Activated T-cell treated with anti-CD3 and anti-CD28 coated beads for 24 hours (primary cell): Measurements from ENCODE around the gene NCKAP5L.
"Not testable (repeated sequence)": the region's sequence is repeated elsewhere in the genome, so short reads cannot be mapped to it uniquely, and the experiment has no call there.

Experiments used
- DNase-seq: peaks from one replicate; pipeline ENCODE4 v3.0.0-alpha.2; 2020; ENCODE audit warnings: low read depth

Gene NCKAP5L

DNA sequence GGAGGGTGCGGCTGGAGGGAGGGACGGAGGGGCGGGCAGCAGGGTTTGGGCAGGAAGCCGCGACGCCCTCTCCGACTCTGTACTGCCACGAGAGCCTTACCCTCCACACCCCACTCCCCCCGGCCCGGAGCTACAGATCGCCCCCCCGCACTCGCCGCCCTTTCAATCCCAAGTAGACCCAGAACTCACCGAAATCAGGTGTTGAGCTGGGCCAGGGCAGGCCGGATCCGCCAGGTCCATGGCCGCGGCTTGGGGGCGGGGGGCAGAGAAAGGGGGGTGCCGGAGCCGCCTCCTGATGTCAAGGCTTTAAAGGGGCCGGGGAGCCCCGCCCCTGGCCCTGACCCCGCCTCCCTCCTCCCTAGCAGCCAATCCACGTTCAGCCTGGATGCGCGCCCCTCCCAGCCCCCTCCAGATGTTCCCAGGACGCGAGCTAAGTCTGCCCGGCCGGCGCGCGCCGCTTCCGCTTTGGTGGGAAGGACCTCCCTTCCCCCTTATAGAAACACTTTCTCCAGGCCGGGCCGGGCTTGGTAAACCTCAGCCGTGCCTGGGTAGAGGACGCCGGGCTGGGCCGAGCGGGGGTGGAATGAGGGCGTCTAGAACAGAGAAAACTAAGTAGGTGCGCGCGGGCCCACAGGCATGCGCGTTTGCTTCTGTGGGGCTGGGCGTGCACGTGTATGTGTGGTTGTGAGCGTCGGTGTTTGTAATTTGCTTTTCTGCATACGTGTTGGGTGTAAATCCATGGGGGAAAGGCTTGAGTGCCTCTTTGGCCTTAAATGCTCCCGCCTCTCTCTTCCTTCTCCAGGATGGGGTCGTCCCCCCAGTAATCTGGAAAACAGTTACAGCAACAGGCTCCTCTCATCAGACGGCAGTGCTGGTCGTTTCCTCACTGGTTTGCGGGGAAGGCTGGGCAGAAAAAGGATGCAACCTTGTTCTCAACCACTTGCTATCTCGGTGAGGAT lies at the start of gene NCKAP5L:
NCKAP5L (minus strand) TSS at position 281 of the 959 bp plus-strand sequence. CDS start 24,369 bp downstream, outside the sequence.
- DNase-seq: peak; percentile 91

GRCh38 chr12:49877066-49877465 lies 48.9 kb upstream of the NCKAP5L start:
- no peak for DNase-seq

GRCh38 chr12:49876070-49876469 lies 47.9 kb upstream of the NCKAP5L start:
- no peak for DNase-seq

DNA sequence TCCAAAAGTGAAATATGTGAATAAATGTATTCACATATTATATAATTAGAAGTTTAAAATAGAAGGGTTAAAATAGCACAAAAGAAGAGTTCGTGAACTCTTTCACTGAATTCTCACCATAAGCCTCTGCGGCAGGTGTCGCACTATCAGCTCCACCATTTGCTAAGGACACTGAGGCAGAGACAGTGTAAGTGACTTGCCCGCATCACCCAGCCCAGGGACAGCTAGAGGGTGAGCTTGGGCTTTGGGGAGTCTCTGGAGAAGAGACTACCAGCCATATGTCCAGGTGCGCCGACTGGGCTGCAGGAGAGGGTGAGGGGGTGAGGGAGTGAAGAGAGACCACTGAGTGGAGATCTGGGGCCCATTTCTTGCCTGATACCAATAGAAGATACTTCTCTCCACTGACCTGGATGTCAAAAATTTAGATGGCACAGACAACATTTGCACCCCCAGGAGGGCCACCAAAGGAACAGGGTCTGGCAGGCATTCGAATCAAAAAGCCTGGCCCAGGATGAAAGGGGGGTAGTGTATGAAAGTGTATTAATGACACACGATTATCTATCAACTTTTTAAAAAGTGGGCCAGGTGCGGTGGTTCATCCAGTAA lies 47.0 kb upstream of the NCKAP5L start:
- no peak for DNase-seq

DNA sequence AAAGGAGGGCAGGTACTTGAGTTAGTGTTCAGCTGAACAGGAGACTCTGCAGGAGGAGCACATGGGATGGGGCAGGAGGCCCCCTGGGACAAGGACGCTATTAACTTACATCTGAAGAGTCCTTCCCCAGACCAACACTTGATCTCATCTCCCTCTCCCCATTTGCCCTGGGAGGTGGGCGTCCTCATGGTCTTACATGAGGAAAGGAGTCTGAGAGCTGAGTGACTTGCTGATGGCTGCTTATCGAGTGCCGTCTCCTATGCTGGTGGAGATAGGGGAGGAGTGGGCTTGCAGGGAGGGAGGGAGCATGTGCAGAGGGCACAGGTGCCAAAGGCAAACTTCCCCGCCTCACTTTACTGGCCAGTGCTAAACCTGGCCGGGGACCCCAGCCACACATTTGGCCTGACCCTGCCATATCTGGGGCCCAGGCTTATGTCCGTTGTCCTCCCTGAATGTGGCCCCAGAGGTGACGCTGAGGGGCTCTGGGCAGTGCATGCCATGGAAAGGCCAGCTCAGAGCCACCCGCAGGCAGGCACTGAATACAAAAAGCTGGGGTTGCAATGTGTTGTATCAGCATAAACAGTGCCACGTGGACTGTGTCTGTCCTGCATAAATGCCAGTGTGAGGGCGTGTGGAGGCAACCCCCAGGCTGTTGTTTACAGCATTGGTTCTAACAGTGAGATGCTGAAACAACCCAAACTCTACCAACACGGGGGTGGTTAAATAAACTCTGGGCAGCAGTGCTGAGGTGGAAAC lies 46.1 kb upstream of the NCKAP5L start:
- no peak for DNase-seq

GRCh38 chr12:49873361-49873934 lies 45.2 kb upstream of the NCKAP5L start:
- no peak for DNase-seq

GRCh38 chr12:49872781-49873181 lies 44.6 kb upstream of the NCKAP5L start:
- DNase-seq: no peak

- no peak for DNase-seq
These were observed 44.2 kb upstream of the NCKAP5L start for GRCh38 chr12:49872381-49872780.

- DNase-seq: not testable (repeated sequence)
These were observed 43.6 kb upstream of the NCKAP5L start for GRCh38 chr12:49871811-49872251.

GRCh38 chr12:49871263-49871561 lies 43.0 kb upstream of the NCKAP5L start:
- DNase-seq: no peak

DNA sequence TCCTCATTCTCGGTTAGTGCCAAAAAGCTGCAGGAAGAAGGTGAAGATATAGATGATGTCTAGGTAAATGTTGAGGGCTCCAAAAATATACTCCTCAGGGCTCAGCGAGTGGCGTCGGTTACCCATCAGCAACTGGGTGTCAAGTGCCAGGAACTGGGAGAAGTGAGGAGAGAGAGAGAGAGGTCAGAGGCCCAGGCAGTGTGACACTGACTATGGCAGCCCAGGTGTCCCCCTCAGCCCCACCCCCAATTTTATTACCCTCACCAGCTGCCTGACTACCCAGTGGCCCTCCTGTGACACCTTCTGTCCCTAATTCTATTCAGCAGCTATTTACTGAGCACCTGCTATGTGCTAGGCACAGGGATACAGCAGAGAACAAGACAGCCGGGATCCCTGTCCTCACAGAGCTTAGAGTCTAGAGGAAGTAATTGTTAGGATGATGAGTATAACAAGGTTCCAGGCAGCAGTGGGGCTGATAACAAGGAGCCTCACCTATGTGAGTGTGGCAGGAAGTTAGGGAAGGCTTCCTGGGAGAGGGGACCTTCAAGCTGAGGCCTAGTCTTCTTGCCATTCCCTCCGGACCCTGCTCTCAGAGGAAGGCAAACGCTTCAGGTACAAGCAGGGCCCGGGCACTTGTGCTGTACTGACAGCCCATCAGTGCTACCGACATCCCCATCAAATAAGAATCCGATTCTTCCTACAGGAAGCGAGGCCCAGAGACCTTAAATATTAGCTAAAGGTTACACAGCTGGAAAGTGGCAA lies 42.5 kb upstream of the NCKAP5L start:
- no peak for DNase-seq

GRCh38 chr12:49869816-49870500 lies 41.7 kb upstream of the NCKAP5L start:
- no peak for DNase-seq

- no peak for DNase-seq
These were observed 41.0 kb upstream of the NCKAP5L start for GRCh38 chr12:49868952-49869815.

- DNase-seq: no peak
These were observed 40.2 kb upstream of the NCKAP5L start for GRCh38 chr12:49868449-49868848.

- DNase-seq: no peak
These were observed 39.5 kb upstream of the NCKAP5L start for GRCh38 chr12:49867570-49868341.

DNA sequence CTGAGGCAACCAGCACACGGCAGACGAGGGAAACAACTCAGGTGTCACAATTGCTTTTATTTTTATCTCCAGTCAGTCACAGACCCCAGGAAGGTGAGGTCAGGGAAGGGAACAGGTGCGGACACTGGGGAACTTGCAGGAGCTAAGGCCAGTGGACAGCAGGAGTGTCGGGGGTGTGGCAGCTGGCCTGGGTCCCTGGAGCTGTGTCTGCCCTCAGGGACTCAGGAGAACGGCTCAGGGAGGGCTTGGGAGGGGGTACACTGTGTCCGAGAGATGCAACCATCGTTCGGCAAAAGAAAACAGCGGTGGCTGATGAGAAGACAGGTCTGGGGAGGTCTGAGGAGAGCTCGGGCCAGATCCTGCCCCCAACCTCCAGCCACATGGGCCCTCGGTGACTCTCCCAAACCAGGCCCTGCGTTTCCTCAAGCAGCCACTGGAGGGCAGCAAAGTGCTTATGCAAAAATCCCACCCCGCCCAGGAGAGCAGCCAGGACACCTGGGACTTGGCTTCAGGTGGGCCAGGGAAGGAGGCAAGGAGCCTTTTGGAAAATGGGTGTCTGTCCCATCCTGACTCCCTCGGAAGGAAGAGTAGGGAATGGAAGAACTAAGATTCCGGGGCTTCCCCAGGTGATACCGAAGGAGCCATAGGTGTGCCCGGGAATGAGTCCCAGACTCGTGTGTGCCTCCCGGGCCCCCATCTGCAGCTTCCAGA lies 38.8 kb upstream of the NCKAP5L start:
- DNase-seq: peak; percentile 72

- no peak for DNase-seq
These were observed 37.5 kb upstream of the NCKAP5L start for GRCh38 chr12:49865782-49866135.

GRCh38 chr12:49865109-49865781 lies 37.0 kb upstream of the NCKAP5L start:
- no peak for DNase-seq
